Skeletal muscle tissue (tissue), 4 donors: ENCODE results near the gene DPP6. TPM values are rescaled to one million over a fixed set of nuclear protein-coding genes. Genes with fewer than 3 reads are reported as not detected.

ENCODE experiments used
- H3K27ac ChIP-seq: one replicate; pipeline ENCODE4 v1.7.0; 2013; ENCODE audit warnings: mild to moderate bottlenecking, low read depth, low read length, inconsistent platforms
- H3K27me3 ChIP-seq, 3 donors: one replicate each; pipeline ENCODE4 v1.7.0; 2013; ENCODE audit warnings: low read length in 3 of 3; ENCODE audit not compliant: control insufficient read depth in 3 of 3, insufficient read depth in 3 of 3
- H3K36me3 ChIP-seq, 3 donors: one replicate each; pipeline ENCODE4 v1.7.0; 2013; ENCODE audit warnings: low read length in 3 of 3; ENCODE audit not compliant: control insufficient read depth in 3 of 3, insufficient read depth in 3 of 3
- H3K4me1 ChIP-seq, 3 donors: one replicate each; pipeline ENCODE4 v1.7.0; 2013; ENCODE audit warnings: low read length in 3 of 3, mild to moderate bottlenecking in 3 of 3; ENCODE audit not compliant: control insufficient read depth in 3 of 3, insufficient read depth in 3 of 3
- H3K4me3 ChIP-seq, 3 donors: one replicate each; pipeline ENCODE4 v1.7.0; 2013; ENCODE audit warnings: low read length in 3 of 3
- H3K9ac ChIP-seq, 3 donors: one replicate each; pipeline ENCODE4 v1.7.0; 2013; ENCODE audit warnings: low read length in 3 of 3, mild to moderate bottlenecking in 3 of 3, moderate library complexity in 2 of 3, low read depth in 1 of 3
- H3K9me3 ChIP-seq, 3 donors: one replicate each; pipeline ENCODE4 v1.7.0; 2013; ENCODE audit warnings: low read length in 3 of 3; ENCODE audit not compliant: control insufficient read depth in 3 of 3
- total RNA-seq: library from RNA; depleted of rRNA; stranded (reverse); fragments of >200 nt; gene quantifications from one replicate; pipeline ENCODE4 v1.2.3, GENCODE V29; 2014
- donor health status: Osteomylitis.

Gene DPP6
- total RNA-seq, 1 donor from 2014 or later: 4.2 TPM

- no peak overlapping the region for H3K4me3 ChIP-seq
Observed at GRCh38 chr7:154345093-154345492, 292.9 kb downstream of the DPP6 start.

DNA sequence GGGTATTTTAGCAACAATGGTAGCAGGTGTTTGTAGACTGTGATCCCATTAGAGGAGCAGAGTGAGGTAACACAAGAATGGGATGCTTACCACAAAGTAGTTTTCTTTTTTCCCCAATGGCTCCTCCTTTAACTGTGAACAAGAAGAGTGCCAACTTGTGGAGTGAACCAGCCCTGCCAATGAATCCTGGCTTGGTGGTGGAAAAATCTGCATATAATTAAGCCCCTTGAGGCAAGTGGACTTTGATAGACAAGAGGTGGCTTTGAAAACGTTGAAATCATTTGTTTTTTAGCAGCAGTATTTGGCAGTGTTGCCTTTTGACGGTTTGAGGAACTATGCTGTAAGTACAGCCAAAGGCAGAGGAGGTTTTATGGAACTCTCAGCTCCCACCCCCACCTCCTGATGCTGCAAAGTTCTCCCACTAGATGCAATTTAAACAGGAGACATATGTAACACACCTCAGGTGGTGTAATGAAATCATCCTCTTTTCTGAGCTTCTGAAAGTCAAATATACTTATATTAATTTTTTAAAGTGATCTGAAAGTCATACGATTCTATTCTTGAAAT is 295.6 kb downstream of the DPP6 start:
- H3K27ac ChIP-seq: no peak overlapping the region
- no peak overlapping the region for H3K4me3 ChIP-seq
- no peaks in the 10 kb centered on the region for H3K4me1 ChIP-seq
- no peaks in the 10 kb centered on the region for H3K36me3 ChIP-seq
- H3K9ac ChIP-seq: no peak overlapping the region
- H3K27me3 ChIP-seq: no peaks in the 10 kb centered on the region
- no peaks in the 10 kb centered on the region for H3K9me3 ChIP-seq

More at GRCh38 chr7:154345093-154345492, 292.9 kb downstream of the DPP6 start:
- H3K9ac ChIP-seq: no peak overlapping the region
- no peaks in the 10 kb centered on the region for H3K4me1 ChIP-seq
- H3K27me3 ChIP-seq: no peaks in the 10 kb centered on the region
- no peak overlapping the region for H3K27ac ChIP-seq
- no peaks in the 10 kb centered on the region for H3K9me3 ChIP-seq
- no peaks in the 10 kb centered on the region for H3K36me3 ChIP-seq

GRCh38 chr7:154350892-154351291 is 298.7 kb downstream of the DPP6 start:
- Histone ChIP-seq H3K27me3 (no peaks in the 10 kb centered on the region), H3K27ac (no peak overlapping the region), H3K36me3 (no peaks in the 10 kb centered on the region), H3K4me1 (no peaks in the 10 kb centered on the region), H3K9me3 (peaks cover 0 to 4% (median 0%) of the 10 kb centered on the region in 3 donors), H3K4me3 (no peak overlapping the region), H3K9ac (no peak overlapping the region)

DNA sequence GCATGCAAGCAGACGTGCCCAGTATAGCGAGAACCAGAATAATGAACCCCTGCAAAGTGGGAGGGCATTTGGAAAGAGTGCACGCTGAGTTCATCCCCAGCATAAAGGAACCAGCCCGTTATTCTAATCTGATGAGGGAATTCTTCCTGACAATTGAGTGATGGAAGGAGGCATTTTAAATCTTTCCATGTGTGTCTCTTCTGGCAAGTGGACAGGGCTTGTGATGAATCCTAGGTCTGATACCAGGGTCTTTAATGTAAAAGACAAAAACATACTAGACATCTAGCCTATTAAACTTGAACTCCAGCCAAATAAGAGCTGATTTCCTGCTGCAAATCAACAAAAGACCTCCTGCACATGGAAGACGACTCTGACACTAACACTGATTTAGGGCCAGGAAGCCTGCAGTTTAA is 301.2 kb downstream of the DPP6 start:
- Histone ChIP-seq H3K27me3 (no peaks in the 10 kb centered on the region), H3K36me3 (no peaks in the 10 kb centered on the region), H3K9me3 (peaks cover 0 to 4% (median 0%) of the 10 kb centered on the region in 3 donors), H3K4me3 (no peak overlapping the region), H3K27ac (no peak overlapping the region), H3K4me1 (no peaks in the 10 kb centered on the region), H3K9ac (no peak overlapping the region)

DNA sequence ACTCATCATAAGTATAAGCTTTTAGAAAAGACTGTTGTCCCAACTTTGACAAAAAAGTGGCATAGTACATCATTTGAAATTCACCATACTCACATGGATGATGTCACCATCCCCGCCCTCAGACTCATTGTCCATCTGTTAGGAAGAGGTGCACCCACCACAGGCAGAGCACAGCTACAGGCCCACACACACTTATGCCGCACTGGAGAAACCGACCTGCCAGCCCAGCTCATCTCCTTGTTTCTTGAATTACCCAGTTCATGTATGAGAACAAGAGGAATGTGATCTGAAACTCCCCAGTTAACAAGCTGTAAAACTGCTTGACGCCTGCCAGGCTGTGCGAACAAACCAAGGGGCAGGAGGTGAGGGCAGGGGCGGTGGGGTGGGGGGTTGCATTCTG is 312.0 kb downstream of the DPP6 start:
- peaks cover 0 to 3% (median 0%) of the 10 kb centered on the region in 3 donors for H3K9me3 ChIP-seq
- no peaks in the 10 kb centered on the region for H3K4me1 ChIP-seq
- no peaks in the 10 kb centered on the region for H3K27me3 ChIP-seq
- no peaks in the 10 kb centered on the region for H3K36me3 ChIP-seq
- H3K9ac ChIP-seq: no peak overlapping the region
- H3K4me3 ChIP-seq: no peak overlapping the region
- no peak overlapping the region for H3K27ac ChIP-seq

GRCh38 chr7:154371424-154371823 is 319.2 kb downstream of the DPP6 start:
- Histone ChIP-seq H3K9ac (no peak overlapping the region), H3K27me3 (no peaks in the 10 kb centered on the region), H3K27ac (no peak overlapping the region), H3K9me3 (no peaks in the 10 kb centered on the region), H3K4me1 (peaks cover 0 to 8% (median 0%) of the 10 kb centered on the region in 3 donors), H3K36me3 (no peaks in the 10 kb centered on the region), H3K4me3 (no peak overlapping the region)

DNA sequence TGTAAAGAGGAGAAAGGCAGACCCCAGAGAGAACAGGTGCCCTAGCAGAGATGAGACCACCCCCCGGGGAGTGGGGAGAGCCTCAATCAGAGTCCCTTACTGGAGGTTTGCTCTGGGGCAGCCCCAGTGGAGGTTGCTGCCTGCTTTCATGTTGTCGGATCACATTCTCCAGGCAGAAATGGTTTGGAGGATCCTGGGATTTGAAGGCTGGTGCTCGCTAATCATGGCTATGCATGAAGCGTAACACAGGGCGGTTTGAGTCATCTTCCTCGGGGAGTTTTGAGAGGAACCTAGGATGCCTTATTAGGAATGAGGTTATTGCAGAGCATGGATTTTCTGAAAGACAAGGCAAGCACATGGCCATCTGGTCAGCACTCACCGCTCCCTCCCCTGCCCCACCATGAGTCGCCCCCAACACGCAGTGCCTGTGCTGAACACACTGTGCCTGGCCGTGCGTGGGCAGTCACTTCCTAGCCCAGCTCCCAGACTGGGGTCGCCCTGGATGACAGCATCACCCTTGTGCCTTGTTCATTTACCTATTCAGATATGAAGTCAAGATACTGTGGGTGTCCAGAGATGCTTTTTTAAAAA is 319.9 kb downstream of the DPP6 start:
- Histone ChIP-seq H3K27ac (no peak overlapping the region), H3K27me3 (no peaks in the 10 kb centered on the region), H3K36me3 (no peaks in the 10 kb centered on the region), H3K4me1 (peaks cover 0 to 8% (median 0%) of the 10 kb centered on the region in 3 donors), H3K4me3 (no peak overlapping the region), H3K9me3 (no peaks in the 10 kb centered on the region), H3K9ac (no peak overlapping the region)

- no peak overlapping the region for H3K4me3 ChIP-seq
- no peak overlapping the region for H3K9ac ChIP-seq
- peaks cover 0 to 8% (median 0%) of the 10 kb centered on the region in 3 donors for H3K4me1 ChIP-seq
- no peaks in the 10 kb centered on the region for H3K27me3 ChIP-seq
- H3K36me3 ChIP-seq: no peaks in the 10 kb centered on the region
- H3K27ac ChIP-seq: no peak overlapping the region
- no peaks in the 10 kb centered on the region for H3K9me3 ChIP-seq
Observed at GRCh38 chr7:154373956-154374355, 321.8 kb downstream of the DPP6 start.

DNA sequence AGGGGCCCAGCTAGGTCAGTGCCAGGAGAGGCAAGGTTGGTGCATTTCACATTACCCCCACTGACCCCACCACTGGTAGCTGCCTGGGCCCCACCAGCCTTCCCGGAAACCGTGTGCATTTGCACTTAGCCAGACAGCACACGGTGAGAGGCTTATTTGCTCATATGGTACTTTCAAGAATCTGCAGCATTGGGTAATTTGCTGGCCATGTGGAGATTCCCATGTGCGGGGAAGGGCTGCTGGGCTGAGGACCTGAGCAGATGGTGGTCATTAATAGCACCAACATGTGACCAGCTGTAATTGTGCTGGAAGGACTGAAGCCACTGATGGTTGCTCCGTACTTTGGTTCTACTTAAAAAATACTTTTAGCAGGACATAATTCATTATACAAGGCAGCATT is 323.8 kb downstream of the DPP6 start:
- Histone ChIP-seq H3K36me3 (no peaks in the 10 kb centered on the region), H3K4me3 (no peak overlapping the region), H3K9ac (no peak overlapping the region), H3K27ac (no peak overlapping the region), H3K27me3 (no peaks in the 10 kb centered on the region), H3K4me1 (peaks cover 0 to 8% (median 0%) of the 10 kb centered on the region in 3 donors), H3K9me3 (no peaks in the 10 kb centered on the region)

DNA sequence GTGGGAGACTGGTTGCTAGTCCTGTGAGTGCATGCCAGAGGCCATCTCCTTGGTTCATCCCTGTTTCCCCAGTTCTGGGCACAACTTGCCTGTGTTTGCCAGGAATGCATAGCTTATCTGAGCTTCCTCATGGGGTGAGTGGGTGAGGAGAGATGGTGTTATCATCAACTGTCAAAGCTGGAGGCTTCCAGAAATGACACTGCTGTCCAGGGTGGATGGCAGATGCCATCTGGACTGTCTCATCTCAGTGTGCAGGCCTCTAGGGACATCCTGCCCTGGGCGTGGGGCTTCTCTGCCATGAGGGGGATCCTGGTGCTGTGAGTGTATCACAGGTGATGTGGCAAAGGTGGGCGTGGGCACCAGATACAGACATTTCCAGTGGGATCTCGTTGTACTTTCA is 328.6 kb downstream of the DPP6 start:
- no peaks in the 10 kb centered on the region for H3K27me3 ChIP-seq
- no peaks in the 10 kb centered on the region for H3K9me3 ChIP-seq
- no peaks in the 10 kb centered on the region for H3K36me3 ChIP-seq
- H3K27ac ChIP-seq: no peak overlapping the region
- H3K9ac ChIP-seq: no peak overlapping the region
- no peak overlapping the region for H3K4me3 ChIP-seq
- H3K4me1 ChIP-seq: peaks cover 0 to 2% (median 0%) of the 10 kb centered on the region in 3 donors
